Islet of Langerhans (tissue), 1 donor: ENCODE results near the gene RPA1.
A peak's percentile ranks its signal among the peaks of the same experiment; 100 is the strongest.
"Not testable (repeated sequence)": the region's sequence is repeated elsewhere in the genome, so short reads cannot be mapped to it uniquely, and the experiment has no call there.

Experiments
- FAIRE-seq: peaks from one replicate; lab custom pipeline; 2011; peaks lifted over from hg19 to GRCh38; lab: Jason Lieb, UNC

Gene RPA1

DNA sequence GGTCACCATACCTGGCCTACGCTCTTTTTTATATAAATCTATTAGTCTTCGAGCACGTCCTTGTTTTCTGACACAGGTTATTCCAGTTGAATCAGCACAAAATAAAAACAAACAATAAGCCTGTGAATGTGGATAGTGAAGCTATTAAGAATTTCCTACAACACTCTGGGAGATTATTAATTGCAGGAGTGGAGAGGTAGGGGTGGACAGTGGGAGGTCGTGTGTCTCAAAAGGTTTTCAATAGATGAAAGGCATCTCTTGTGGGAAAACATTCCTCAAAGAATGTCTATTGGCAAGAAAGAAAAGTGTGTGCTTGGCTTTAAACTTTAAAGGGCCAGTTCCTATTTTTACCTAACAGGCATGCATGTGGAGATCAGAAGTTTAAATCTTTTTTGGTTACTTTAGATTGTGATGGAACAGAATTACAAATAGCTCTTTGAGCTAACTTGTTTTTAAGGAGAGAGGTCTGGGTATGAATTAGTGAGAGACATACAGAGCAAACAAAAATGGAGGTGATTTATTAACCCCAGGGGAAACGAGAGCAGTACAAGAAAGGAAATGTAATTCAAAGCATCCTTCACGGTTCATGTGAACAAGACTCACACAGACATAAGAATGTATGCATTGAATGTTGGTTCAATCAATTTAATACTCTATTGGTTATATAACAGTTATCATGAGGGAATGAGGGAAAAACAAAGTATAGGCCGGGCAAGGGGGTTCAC lies 9.1 kb upstream of the RPA1 start:
- FAIRE-seq, result no peak

DNA sequence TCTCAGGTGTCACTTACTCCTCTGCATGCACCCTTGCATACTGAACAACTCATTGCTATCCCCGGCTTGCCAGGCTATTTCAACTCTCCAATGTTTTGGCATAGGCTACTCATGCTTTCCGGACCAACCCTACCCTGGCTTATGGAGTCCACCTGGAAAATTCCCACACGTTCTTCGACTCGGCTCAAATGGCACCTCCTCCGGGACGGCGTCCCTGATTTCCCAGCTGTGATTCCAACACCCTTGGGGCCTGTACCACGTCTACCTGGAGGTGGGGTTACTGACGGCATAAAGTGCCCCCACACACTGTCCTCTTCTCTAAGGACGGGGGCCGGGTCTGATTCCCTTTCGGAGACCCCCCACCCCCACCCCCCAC lies 601 bp upstream of the RPA1 start:
- FAIRE-seq, result no peak

DNA sequence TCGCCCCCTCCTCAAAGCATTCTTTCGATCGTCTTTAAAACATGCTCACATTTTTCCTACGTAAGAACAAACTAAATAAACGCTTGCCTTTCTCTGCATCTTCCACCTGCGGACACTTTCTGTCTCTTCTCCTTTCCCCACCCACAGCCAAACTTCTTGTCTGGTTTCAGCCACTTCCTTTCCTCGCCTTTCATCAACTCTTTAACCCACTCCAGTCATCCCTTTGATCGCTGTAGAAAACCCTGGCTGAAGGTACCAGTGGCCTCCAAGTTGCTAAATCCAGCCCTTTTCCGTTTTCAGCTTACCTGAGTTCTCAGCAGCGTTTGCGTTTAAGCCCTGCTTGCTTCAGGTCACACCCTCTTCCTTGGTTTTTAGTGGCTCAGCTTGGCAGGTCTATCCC lies 483 bp downstream of the RPA1 start:
- FAIRE-seq, result no peak

DNA sequence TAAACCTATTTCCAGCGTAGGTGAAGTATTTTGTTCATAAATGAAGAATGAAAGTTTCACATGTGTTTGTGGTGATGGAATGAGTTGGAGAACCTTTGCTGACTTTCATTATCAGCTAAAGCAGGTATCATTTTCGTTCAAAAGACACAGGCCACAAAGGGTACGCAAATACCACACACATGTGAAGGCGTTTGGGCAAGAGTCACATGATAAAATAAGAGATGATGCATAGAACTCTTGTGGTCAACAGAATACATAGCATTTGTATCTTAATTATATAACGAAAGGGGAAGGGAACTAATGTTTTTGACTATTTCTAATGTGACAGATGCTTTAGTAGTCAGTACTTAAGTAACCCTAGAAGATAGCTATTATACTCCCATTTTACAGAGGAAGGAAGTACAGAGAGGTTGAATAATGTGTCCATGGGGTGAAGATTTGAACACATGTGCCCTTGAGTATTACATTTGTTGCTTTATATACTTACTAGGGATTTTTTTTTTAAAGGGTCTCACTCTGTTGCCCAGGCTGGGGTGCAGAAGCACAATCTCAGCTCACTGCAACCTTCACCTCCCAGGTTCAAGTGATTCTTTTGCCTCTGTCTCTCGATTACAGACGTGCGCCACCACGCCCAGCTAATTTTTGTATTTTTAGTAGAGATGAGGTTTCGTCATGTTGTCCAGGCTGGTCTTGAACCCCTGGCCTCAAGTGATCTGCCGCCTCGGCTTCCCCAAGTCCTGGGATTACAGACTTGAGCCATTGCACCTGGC lies 4.8 kb downstream of the RPA1 start:
- FAIRE-seq, result no peak

DNA sequence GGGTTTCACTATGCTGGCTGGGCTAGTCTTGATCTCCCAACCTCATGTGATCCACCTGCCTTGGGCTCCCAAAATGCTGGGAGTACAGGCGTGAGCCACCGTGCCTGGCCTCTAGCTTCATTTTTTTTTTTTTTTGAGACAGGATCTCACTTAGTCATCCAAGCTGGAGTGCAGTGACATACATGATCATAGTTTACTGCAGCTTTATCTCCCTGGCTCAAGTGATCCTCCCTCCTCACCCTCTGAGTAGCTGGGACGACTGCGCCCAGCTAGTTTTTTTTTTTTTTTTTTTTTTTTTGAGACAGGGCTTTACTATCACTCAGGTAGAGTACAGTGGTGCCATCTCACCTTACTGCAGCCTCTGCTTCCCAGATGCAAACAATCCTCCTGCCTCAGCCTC lies 9.7 kb downstream of the RPA1 start:
- no peak for FAIRE-seq

DNA sequence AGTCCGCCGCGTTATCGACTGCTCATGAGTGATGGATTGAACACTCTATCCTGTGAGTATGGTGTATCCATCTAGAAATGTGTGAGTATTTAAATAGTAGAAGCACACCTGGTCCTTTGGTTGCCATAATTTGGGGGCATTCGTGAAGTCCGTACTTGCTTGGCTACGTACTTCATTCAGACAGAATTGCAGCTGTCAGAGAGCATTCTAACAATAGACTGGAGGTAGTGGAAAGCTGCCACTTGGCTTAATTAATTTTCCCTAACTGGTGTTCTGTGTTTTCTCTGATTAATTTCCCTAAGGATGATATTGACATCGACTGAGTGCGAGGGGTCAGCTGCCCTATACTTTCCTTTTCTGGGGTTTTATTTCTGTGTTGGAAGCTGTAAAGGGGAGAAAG lies 14.1 kb downstream of the RPA1 start:
- no peak for FAIRE-seq

DNA sequence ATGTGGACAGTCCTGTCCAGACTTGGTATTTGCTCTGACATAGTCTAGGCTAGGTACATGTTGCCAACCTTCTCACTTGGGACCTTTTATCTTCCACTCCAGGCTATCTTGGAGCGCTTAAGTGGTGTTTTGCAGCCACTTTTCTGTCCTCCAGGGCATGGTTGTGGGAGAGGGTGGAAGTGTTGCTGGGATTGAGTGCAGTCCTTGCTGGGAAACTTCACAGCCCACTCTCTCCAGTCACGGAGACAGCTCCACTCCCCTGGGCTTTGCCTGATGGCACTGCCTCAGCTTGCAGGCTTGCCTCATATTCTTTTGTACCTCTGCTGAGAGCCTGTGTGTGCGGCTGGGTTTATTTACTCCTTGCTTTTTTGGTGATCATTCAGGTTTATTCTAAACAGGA lies 17.4 kb downstream of the RPA1 start:
- FAIRE-seq, result no peak

DNA sequence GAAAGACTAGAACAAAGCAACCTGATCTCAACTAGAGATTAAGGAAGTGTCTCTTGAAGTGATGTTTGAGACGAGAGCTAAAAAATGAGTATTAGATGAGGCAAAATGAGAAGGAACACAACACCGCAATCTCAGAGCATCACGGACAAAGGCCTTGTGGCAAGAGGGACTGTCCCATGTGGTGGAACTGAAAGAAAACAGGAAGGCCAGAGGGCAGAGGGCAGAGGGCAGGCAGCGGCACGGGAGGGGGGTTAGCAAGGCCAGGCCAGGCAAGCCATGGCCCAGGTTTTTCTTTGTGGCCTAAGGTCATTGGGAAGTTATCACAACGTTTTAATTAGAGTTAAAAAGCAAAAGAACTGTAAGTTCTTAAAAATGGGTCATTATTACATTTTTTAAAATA lies 22.5 kb downstream of the RPA1 start:
- FAIRE-seq, result no peak

DNA sequence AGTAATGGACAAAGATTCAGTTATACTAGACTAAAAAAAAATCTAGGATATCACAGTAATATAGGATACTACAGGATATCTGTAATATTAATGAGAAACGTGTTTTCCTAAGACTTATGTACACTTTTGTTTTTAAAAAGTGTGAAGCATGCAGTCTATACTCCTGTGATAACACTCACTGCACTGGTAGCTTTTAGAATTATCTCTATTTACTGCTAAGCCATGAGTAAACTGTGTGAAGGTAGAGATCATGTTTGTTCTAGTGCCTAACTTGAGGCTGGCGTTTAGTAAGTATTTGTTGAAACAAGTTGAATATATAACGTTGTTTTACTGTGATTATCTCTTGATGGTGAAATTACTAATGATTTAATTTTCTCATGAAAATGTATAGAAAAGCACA lies 23.9 kb downstream of the RPA1 start:
- no peak for FAIRE-seq

DNA sequence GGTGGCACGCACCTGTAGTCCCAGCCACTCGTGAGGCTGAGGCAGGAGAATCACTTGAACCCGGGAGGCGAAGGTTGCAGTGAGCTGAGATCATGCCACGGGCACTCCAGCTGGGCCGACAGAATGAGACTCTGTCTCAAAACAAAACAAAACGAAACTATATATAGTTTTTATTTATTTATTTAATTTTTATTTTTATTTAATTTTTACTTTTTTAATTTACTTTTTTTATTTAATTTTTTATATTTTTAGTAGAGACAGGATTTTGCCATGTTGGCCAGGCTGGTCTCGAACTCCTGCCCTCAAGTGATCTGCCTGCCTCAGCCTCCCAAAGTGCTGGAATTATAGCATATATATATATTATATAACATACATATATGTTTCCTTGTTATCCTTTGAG lies 26.7 kb downstream of the RPA1 start:
- FAIRE-seq, result not testable (repeated sequence)

DNA sequence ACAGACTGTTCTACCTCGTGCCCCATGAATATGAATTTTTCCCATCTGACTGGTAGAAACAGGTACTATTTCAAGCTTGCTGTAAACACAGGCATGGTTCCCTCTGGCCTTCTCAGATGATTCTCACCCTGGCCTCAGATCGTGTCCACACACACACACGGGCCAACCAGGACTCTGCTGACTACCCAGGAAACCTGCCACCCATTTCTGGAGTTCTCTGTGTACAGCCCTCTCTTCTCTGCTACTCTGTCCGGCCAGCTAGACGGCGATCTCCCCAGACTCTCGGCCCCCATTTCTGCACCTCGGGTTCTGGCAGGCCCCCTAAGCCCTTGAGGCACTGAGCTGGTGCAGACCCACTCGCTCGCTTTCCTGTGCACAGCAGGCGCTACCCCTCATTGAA lies 31.2 kb downstream of the RPA1 start:
- FAIRE-seq, result no peak

DNA sequence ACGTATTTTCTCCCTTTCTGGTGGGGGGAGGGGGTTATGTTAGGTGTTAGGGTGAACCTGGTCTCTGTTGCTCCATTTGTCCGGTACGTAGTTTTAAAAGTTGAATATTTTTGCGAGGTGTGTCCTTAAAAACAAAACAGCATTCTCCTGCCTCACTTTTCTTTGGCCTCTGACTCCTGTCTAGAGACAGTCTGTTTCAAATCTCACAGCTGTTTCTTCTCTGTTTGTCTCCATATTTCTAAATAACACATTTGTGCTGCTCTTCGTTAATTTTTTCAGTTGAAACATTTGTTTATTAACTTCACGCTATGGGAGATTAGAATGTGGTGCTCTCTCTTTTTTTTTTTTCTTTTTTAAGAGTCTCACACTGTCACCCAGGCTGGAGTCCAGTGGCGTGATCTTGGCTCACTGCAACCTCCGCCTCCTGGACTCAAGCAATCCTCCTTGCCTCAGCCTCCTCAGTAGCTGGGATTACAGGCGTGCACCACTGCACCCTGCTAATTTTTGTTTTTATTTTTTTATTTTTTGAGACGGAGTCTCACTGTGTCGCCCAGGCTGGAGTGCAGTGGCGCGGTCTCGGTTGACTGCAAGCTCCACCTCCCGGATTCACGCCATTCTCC lies 31.7 kb downstream of the RPA1 start:
- no peak for FAIRE-seq

DNA sequence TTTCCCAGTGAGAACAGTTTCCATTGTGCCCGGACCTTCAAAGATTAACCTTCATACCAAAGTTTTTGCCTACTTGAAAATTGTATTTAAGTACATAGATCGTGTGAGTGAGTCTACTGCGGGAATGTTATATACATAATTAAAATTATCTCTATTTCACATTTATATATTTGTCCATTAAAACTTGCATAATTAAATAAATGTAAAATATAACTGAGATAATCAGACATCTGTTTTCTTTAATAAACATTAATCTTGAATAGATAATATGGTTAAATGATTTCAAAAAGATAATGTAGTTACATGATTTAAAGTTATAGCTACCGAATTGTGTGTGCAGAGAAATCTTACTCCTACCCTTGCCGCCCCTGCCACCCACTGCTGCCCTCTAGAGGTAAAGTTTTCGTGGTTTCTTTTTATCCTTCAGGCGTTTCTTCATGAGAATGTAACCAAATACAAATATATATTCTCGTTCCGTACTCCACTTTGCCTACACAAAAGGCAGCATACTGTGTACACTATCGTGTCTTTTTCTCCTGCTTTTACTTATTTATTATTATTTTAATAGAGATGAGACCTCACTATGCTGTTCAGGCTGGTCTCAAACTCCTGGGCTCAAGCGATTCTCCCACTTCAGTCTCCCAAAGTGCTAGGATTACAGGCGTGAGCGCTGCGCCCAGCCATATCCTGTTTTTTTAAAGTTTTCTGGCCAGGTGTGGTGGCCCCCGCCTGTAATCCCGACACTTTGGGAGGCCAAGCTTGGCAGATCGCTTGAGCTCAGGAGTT lies 35.6 kb downstream of the RPA1 start:
- peak; percentile 36 for FAIRE-seq

DNA sequence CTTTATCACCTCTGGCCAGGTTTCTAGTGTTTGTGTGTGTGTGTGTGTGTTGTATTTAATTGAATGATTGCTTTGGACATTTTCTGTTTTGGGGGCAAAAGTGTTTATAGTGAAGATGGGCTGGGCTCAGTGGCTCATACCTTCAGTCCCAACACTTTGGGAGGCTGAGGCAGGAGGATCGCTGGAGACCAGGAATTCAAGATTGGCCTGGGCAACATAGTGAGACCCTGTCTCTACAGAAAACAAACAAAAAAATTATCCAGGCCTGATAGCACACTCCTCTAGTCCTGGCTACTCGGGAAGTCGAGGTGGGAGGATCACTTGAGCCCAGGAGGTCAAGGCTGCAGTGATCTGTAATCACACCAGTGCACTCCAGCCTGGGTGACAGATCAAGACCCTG lies 37.5 kb downstream of the RPA1 start:
- FAIRE-seq, result no peak

DNA sequence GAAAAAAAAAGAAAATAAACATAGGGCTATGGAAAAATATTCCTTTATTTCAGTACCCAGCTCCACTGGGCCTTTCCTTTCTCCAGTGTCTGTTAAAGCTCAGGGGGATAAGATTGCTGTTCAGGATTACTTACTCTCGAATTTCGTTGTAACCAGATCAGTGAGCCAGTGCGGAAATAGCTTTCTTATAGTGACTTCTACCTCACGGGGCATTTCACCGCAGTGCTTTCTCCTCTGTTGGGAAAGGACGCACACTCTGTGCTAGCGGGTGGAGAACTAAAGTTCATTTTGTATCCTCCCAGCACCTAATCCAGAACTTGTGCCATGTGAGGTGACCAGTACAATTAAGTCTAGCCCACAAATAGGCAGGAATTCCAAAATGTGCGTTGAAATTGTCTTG lies 38.3 kb downstream of the RPA1 start:
- FAIRE-seq, result no peak

DNA sequence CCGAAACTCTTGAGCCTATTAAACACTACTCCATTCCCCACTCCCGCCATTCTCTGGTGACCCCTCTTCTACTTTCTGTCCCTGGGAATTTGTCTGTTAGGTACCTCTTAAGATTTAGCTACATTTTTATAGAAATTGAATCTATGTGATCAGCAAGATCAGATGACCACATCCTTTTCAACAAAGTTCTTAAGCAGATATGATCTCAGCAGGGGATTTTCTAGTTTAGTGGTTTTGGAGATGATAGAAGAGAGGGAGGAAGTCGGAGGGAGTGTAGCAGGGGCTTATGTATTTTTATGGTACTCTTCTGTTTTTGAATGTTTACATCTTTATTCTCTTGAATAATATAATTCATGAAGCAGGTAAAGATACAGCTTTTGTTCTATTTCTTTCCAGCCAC lies 40.8 kb downstream of the RPA1 start:
- no peak for FAIRE-seq

DNA sequence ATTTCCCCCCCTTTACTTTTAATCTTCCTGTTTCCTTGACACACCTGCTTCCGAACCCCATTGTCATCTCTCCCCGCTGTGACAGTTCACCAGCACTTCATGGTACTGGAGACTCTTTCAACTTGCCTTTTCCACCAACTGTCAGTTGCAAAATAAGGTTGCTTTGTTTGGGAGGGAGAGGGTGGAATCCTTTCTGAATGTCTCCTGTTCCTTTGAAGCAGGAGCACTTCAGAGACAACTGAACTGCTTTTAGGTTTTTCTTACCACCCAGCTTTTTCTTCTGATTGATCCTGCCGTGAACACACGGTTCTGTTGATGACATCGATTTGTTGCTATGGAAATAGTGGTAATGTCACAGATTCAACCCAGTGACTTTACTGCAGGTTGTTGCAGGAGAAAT lies 42.0 kb downstream of the RPA1 start:
- no peak for FAIRE-seq

DNA sequence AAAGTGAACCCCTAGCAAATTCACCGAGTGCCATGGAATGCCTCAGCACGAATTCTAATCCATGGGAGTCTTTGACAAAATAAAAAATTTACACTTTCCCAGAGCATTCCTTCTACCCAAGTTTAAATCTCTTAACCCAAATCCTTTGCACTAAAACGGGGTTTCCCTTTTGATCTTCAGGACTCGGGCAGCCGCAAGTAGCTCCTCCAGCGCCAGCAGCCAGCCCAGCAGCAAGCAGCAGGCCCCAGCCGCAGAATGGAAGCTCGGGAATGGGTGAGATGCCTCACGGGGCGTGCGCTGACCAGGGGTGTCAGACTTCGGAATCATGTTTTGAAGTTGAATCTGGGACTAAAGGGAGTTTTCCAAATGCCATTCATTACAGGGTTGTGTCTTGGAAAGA lies 42.4 kb downstream of the RPA1 start:
- FAIRE-seq, result no peak

DNA sequence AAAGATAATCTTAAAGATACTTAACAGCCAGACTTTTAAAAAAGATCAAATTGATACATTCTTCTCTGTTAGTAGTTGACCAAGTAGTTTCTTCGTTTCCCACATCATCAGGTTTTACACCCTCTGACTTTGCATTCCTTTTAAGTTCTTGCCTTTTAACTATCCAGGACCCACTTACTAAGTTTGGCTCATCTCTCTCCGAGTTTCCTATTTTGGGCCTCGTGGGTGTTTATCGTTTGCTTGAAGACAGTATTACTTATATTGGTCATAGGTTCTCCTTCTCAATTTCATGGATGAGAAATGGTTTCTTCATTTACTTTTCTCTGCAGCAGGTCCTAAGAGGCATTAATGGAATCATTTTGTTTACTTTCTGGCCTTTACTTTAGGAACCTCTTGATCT lies 43.2 kb downstream of the RPA1 start:
- no peak for FAIRE-seq

DNA sequence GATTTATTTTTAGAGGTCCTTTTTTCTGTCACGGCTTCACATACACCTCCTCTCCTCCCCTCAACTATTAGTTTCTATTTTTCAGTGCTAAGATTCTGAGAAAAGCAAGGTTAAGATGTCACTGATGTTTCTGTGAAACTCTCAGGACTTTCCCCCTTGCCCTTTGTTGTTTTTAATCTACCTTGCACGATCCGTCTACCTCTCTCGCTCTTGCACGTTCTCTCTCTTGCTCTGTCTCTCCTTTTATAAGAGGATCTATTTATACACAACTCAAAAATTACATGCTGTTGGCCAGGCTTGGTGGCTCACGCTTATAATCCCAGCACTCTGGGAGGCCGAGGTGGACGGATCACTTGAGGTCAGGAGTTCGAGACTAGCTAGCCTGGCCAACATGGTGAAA lies 43.6 kb downstream of the RPA1 start:
- FAIRE-seq, result no peak

DNA sequence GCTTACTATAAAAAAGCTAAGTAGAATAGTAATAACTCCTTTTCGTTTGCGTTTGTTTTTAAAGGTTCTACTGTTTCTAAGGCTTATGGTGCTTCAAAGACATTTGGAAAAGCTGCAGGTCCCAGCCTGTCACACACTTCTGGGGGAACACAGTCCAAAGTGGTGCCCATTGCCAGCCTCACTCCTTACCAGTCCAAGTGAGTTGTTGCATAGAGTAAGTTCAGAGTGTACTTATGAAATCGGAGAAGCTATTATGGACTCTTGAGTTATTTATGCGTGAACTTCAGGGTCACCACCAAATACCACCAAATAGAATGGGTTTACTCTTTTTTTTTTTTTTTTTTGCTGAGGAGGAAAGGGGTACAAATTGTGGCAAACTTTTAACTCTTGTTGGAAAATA lies 45.8 kb downstream of the RPA1 start:
- no peak for FAIRE-seq

DNA sequence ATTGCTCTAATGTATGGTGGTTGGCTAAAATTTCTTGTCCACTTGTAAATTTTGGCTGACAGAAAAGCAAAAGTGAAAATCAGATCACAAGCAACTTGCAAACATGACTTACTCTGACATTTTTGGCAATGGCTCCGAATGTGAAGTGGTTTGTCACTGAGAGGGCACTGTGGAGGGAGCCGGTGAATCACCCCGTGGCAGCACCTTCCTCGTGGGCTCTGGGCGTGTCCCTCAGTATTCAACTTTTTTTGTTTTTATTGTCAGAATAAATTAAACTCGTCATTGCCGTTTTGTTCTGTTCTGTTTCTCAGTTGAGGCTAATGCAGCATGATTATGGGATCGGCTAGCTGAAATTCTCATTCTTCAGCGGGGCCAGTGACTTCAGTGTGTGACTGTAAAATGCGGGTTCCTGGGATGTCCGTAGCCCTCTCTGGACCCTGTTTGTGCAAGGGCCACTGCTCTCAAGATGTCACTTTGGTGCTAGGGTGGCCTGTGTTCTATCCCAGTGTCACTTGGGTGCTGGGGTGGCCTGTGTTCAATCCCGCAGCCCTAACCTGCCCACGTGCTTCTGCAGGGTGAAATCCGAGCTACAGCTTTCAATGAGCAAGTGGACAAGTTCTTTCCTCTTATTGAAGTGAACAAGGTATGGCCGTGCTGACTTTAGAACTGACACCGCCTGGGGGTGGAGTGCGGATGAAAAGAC lies 48.8 kb downstream of the RPA1 start:
- no peak for FAIRE-seq
